Measurements from ENCODE around the gene CNDP2.

Gene CNDP2

DNA sequence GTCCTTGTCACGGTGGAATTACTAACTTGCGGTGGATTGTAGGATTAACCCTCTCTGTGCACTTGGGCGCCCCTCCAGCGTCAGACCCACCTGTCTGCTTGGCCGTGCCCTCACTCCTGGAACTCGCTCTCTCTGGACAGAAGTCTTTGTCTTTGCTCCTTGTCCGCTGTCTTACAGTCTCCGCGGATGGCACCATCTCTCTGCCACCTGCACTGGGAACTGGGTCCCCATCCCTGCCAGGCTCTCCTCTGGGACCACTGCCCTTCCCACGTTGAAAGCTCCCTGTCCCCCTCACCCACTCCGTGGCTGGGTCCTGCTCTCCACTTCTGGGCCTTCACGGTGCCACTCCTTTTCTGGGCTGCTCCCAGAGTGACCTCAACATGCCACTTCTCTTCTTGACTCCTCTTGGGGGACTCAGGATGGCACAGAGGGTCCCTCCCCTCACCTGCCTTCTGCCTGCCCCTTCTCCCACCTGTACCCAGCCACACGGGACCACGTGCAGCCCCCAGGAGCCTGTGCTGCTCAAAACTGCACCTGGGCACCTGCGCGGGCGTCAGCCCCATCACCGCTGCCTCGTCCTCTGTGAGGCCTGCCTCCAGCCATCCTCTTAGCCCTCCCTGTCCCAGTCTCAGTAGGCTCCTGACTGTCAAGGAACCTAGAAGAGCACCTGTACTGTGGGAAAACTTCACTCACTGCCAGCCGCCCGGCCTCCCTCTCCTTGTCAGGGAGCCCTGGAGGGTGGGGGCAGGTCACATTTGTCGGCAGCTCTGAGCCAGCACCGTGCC, 11.1 kb downstream of the CNDP2 start:
- no peak for DNase-seq (ENCODE audit: low read depth, low spot score)
- H3K4me3 ChIP-seq (ENCODE audit: low read depth, low read length): no peak overlapping the region
- TF ChIP-seq, protein P1, sequence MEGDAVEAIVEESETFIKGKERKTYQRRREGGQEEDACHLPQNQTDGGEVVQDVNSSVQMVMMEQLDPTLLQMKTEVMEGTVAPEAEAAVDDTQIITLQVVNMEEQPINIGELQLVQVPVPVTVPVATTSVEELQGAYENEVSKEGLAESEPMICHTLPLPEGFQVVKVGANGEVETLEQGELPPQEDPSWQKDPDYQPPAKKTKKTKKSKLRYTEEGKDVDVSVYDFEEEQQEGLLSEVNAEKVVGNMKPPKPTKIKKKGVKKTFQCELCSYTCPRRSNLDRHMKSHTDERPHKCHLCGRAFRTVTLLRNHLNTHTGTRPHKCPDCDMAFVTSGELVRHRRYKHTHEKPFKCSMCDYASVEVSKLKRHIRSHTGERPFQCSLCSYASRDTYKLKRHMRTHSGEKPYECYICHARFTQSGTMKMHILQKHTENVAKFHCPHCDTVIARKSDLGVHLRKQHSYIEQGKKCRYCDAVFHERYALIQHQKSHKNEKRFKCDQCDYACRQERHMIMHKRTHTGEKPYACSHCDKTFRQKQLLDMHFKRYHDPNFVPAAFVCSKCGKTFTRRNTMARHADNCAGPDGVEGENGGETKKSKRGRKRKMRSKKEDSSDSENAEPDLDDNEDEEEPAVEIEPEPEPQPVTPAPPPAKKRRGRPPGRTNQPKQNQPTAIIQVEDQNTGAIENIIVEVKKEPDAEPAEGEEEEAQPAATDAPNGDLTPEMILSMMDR (IDR thresholded peaks at IDR 0.05; ENCODE audit: insufficient read depth, low read length, missing control alignments): no peak
- POLR2A ChIA-PET: no interaction called here
- CTCF ChIA-PET: no interaction called here

DNA sequence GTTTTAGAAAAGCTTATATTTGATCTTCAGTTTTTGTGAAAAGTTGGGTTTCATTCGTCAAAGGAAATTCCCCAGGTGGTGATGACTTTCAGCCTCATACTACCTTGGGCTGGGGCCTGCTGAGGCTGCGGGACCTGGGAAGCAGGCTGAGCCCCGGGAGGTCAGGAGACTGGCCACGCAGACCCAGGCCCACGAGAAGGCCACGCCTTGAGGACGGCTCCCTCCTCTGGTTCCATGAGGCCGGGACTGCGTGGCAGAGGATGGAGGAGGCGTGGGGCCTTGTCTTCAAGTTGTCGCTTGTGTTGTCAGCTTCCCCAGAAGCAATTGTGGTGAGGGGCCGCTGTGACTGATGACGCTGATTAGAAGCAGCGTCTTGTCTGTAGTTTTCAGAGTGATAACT, 11.8 kb downstream of the CNDP2 start:
- no peak overlapping the region for H3K4me3 ChIP-seq (ENCODE audit: low read depth, low read length)
- DNase-seq (ENCODE audit: low read depth, low spot score): no peak
- ChIA-PET POLR2A (no interaction called here), CTCF (no interaction called here)
- TF ChIP-seq, protein P1 (IDR thresholded peaks at IDR 0.05; ENCODE audit: insufficient read depth, low read length, missing control alignments): no peak

DNA sequence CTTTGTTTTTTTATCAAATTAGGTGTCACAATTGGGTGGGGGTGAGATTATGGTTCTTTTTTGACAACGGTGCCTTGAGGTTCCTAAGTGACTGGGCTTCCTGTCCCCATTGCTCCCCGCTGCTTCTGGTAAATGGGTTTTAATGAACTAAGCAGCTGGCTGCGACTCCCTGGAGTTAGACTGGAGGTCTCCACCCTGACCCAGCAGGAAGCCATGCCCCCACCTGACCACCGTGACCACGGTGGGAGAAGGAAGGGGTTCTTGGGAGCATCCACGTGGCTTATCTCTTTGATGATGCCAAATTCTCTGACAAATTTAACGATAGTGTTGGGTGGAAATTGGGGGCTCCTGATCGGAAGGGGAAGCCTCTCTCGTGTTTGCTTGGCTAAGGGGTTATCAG, 12.2 kb downstream of the CNDP2 start:
- no peak for DNase-seq (ENCODE audit: low read depth, low spot score)
- CTCF ChIA-PET: no interaction called here
- TF ChIP-seq, protein P1 (IDR thresholded peaks at IDR 0.05; ENCODE audit: insufficient read depth, low read length, missing control alignments): no peak
- no peak overlapping the region for H3K4me3 ChIP-seq (ENCODE audit: low read depth, low read length)
- POLR2A ChIA-PET: no interaction called here

DNA sequence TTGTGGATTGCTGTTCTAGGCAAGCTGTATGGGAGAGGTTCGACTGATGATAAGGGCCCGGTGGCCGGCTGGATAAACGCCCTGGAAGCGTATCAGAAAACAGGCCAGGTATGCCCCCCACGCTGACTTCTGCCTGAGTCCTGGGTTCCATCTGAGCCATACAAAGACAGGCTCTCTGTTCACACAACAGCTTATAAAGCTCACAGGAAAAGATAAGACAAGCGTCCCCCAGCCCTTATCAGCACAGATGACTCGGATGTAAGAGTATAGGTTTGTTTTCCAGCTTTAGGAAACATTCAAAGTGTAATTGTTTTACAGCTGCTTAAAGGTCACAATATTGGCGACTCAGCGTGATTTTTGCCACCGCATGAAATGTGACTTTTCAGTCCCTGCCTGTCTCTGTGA, 12.7 kb downstream of the CNDP2 start:
- ChIA-PET POLR2A (no interaction called here), CTCF (no interaction called here)
- DNase-seq (ENCODE audit: low read depth, low spot score): no peak
- H3K4me3 ChIP-seq (ENCODE audit: low read depth, low read length): no peak overlapping the region
- TF ChIP-seq, protein P1 (IDR thresholded peaks at IDR 0.05; ENCODE audit: insufficient read depth, low read length, missing control alignments): no peak

DNA sequence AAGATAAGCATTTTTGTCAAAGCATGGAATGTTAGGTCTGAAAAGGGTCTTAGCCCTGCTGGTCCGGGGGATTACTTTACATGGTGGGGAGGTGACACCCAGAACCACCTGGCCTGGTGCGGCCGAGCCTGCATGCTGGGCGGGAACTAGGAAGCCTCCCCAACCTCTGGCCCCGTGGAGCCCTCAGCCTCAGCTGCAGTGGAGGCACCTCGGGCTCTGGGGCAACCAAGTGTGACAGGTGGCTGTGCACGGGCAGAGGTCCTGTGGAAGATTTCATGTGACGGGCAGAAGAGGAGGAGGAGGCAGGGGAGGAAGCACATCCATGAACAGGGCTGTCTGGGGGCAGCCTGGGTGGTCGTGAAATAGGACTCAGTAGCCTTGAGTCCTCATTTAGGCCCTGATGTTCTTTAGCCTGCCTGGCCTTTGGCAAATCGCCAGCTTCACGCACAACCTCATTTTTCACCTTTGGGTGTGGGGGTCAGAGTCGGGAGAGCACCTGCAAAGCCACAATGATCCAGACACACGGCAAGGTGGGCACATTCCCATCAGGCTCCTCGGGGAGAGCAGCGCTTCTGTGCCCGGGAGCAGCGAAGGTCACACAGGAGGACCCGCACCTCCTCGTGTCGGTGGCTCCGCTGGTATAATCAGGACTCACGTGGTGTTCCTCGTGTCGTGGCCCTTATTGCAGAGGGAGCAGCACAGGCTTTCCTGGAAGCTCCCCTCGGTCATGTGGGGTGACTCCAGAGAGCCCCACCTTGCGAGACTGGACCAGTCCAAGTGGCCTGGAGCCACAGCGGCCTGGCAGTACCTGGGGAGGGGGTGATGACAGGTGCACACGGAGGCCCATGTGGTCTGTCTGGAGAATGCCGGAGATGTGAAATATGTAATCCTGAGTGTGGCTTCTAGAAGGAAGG, 13.9 kb downstream of the CNDP2 start:
- no peak overlapping the region for H3K4me3 ChIP-seq (ENCODE audit: low read depth, low read length)
- no peak for DNase-seq (ENCODE audit: low read depth, low spot score)
- TF ChIP-seq, protein P1 (IDR thresholded peaks at IDR 0.05; ENCODE audit: insufficient read depth, low read length, missing control alignments): no peak
- ChIA-PET POLR2A (no interaction called here), CTCF (interaction anchor here (1.2 kb wide), 1 partner anchor 42 kb away, joined by 4 read pairs; no protein-coding TSS in a partner anchor)

DNA sequence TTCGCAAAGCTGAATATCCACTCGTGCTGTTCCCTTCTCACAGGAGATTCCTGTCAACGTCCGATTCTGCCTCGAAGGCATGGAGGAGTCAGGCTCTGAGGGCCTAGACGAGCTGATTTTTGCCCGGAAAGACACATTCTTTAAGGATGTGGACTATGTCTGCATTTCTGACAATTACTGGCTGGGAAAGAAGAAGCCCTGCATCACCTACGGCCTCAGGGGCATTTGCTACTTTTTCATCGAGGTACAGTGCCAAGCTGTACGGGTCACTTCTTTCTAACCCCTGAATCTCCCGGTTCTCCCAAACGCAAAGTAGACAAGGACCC, 14.6 kb downstream of the CNDP2 start:
- ChIA-PET POLR2A (no interaction called here), CTCF (interaction anchor here (1.2 kb wide), 1 partner anchor 41 kb away, joined by 4 read pairs; no protein-coding TSS in a partner anchor)
- no peak overlapping the region for H3K4me3 ChIP-seq (ENCODE audit: low read depth, low read length)
- TF ChIP-seq, protein P1 (IDR thresholded peaks at IDR 0.05; ENCODE audit: insufficient read depth, low read length, missing control alignments): no peak
- no peak for DNase-seq (ENCODE audit: low read depth, low spot score)
